Testis (tissue), 2 donors: ENCODE data around the gene AHCY.

Experiments used
- CTCF ChIP-seq, 3 experiments: fragments of 450-650 bp in 2 of 3; fragments of 200-600 bp in 1 of 3; sonication (generic) in 1 of 3; IDR thresholded peaks; one replicate each; pipeline ENCODE4 v1.5.1; 2016 to 2019; ENCODE audit warnings: antibody characterized with exemption in 3 of 3, mild to moderate bottlenecking in 2 of 3, moderate library complexity in 1 of 3
- POLR2A ChIP-seq: fragments of 450-650 bp; IDR thresholded peaks from one replicate; pipeline ENCODE4 v1.6.1; 2017; ENCODE audit warnings: antibody characterized with exemption, mild to moderate bottlenecking, moderate library complexity

DNA sequence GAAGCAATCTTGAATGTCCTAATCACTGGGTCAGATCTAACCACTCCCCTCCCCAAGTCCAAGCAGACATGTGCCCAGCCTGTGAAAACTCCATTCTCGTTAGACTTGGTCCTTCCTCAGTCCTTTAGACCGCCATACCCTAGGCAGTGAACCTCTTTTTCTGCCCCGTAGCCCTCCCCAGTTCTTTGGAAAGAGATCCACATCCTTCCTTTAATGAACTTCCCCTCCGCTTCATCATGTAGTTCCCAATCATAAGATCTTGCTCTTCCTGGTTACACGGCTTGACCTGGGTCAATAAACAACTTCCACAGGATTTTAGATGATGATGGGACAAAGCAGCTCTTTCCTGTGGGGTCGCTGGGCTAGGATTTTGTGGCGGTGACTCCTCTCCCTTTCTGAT, 9.6 kb downstream of the AHCY start:
- TF ChIP-seq CTCF (IDR thresholded peaks at IDR 0.05) (no peak), POLR2A (no peak)
